Fibroblast of lung (primary cell): ENCODE data around the gene XPO6. TPM values are rescaled to one million over a fixed set of nuclear protein-coding genes. Genes with fewer than 3 reads are reported as not detected.
A peak's percentile ranks its signal among the peaks of the same experiment; 100 is the strongest.

Experiments used
- DNase-seq, 2 donors: peaks; one replicate each; pipeline versions ENCODE4 v3.0.0 to v3.0.0-alpha.2; 2010; ENCODE audit warnings: low read depth in 2 of 2
- H2AFZ ChIP-seq: 2 replicates; pipeline ENCODE4 v1.5.1; 2012; ENCODE audit warnings: low read length, control low read depth, inconsistent platforms
- H3K27ac ChIP-seq: 2 replicates; pipeline ENCODE4 v1.5.1; 2011; ENCODE audit warnings: low read length, control low read depth; ENCODE audit not compliant: insufficient read depth
- H3K27me3 ChIP-seq: 2 replicates; pipeline ENCODE4 v1.5.1; 2011; ENCODE audit warnings: mild to moderate bottlenecking, low read length; ENCODE audit not compliant: control insufficient read depth, insufficient read depth
- H3K36me3 ChIP-seq: 2 replicates; pipeline ENCODE4 v1.5.1; 2011; ENCODE audit warnings: low read length; ENCODE audit not compliant: control insufficient read depth, insufficient read depth
- H3K4me1 ChIP-seq: 2 replicates; pipeline ENCODE4 v1.5.1; 2011; ENCODE audit warnings: low read length; ENCODE audit not compliant: control insufficient read depth, insufficient read depth; ENCODE audit errors: extremely low read depth
- H3K4me2 ChIP-seq: 2 replicates; pipeline ENCODE4 v1.5.1; 2011; ENCODE audit warnings: low read length, control low read depth; ENCODE audit not compliant: insufficient read depth; ENCODE audit errors: extremely low read depth
- H3K4me3 ChIP-seq, 4 experiments: fragments of 200-600 bp in 1 of 4; sonication (generic) in 1 of 4; replicated peaks in 1 of 4; 2 replicates each; pipeline ENCODE4 v1.5.1; 2011 to 2016; ENCODE audit warnings: low read length in 4 of 4, low read depth in 3 of 4, mild to moderate bottlenecking in 3 of 4, control low read depth in 2 of 4, inconsistent platforms in 1 of 4, mixed read lengths in 1 of 4; ENCODE audit not compliant: insufficient read depth in 1 of 4; ENCODE audit errors: control extremely low read depth in 1 of 4
- H3K79me2 ChIP-seq: 2 replicates; pipeline ENCODE4 v1.5.1; 2012; ENCODE audit warnings: mild to moderate bottlenecking, low read length, inconsistent platforms; ENCODE audit not compliant: control insufficient read depth, insufficient read depth
- H3K9ac ChIP-seq: 2 replicates; pipeline ENCODE4 v1.5.1; 2011; ENCODE audit warnings: mild to moderate bottlenecking, low read length, control low read depth; ENCODE audit not compliant: insufficient read depth
- H3K9me3 ChIP-seq: 2 replicates; pipeline ENCODE4 v1.5.1; 2012; ENCODE audit warnings: low read depth, low read length; ENCODE audit not compliant: control insufficient read depth, insufficient read depth
- H4K20me1 ChIP-seq: 2 replicates; pipeline ENCODE4 v1.5.1; 2011; ENCODE audit warnings: low read length; ENCODE audit not compliant: control insufficient read depth, insufficient read depth; ENCODE audit errors: extremely low read depth
- EZH2 ChIP-seq: IDR thresholded peaks from 2 replicates; pipeline ENCODE4 v1.5.1; 2012; ENCODE audit warnings: low read length, control low read depth, mild to moderate bottlenecking; ENCODE audit errors: missing control alignments
- polyA plus RNA-seq, 2 donors: library from polyadenylated mRNA; depleted of rRNA in 1 of 2; stranded (reverse) in 1 of 2; unstranded in 1 of 2; fragments of >200 nt; gene quantifications; 2 replicates each; pipeline ENCODE4 v1.2.1, GENCODE V29; 2011 to 2012; ENCODE audit warnings: missing spikeins in 1 of 2
- total RNA-seq: library from RNA; depleted of rRNA; stranded (reverse); fragments of >200 nt; gene quantifications from 2 replicates; pipeline ENCODE4 v1.2.1, GENCODE V29; 2014
- TF ChIP-seq, protein P1 (sequence below), 2 donors: IDR thresholded peaks in 1 of 2; conservative IDR thresholded peaks in 1 of 2; 1 replicate in 1 of 2; 2 replicates in 1 of 2; pipeline ENCODE4 v1.5.1; 2011 to 2012; ENCODE audit warnings: low read length in 2 of 2, control low read depth in 1 of 2, inconsistent platforms in 1 of 2, low read depth in 1 of 2, mild to moderate bottlenecking in 1 of 2

Gene XPO6
- total and polyA plus RNA-seq, 2 donors (not counting 1 experiment from before 2014, with no cell fraction given), result 134 to 185 TPM

DNA sequence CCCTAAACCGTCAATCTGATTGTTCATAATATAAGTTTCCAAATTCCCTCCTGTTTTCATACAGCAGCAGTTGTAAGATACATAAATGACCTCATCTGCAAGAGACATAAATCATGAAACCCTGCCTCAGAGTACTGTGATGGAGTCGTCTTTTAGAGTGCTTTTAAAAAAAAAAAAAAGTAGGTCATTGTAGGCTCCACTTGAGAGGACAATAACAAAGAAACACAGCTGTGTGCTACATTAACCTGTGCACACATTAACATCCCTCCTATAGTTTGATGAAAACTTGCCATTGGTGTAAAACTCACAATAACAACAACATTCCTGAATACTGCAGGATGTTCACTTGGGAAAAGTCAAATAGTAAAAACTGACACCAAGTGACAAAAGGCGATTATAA is 56.5 kb downstream of the XPO6 start:
- Histone ChIP-seq H4K20me1 (no peaks in the 10 kb centered on the region), H3K36me3 (peaks cover 11% of the 10 kb centered on the region), H3K4me3 (no peak overlapping the region), H3K27me3 (no peaks in the 10 kb centered on the region), H2AFZ (no peak overlapping the region), H3K9ac (no peak overlapping the region), H3K4me1 (peaks cover 2% of the 10 kb centered on the region), H3K27ac (no peak overlapping the region), H3K9me3 (no peaks in the 10 kb centered on the region), H3K79me2 (peaks cover 25% of the 10 kb centered on the region), H3K4me2 (no peak overlapping the region)
- TF ChIP-seq, protein P1, sequence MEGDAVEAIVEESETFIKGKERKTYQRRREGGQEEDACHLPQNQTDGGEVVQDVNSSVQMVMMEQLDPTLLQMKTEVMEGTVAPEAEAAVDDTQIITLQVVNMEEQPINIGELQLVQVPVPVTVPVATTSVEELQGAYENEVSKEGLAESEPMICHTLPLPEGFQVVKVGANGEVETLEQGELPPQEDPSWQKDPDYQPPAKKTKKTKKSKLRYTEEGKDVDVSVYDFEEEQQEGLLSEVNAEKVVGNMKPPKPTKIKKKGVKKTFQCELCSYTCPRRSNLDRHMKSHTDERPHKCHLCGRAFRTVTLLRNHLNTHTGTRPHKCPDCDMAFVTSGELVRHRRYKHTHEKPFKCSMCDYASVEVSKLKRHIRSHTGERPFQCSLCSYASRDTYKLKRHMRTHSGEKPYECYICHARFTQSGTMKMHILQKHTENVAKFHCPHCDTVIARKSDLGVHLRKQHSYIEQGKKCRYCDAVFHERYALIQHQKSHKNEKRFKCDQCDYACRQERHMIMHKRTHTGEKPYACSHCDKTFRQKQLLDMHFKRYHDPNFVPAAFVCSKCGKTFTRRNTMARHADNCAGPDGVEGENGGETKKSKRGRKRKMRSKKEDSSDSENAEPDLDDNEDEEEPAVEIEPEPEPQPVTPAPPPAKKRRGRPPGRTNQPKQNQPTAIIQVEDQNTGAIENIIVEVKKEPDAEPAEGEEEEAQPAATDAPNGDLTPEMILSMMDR (conservative IDR thresholded peaks at IDR 0.05 in 1 of 2, IDR thresholded peaks at IDR 0.05 in 1 of 2; ENCODE audit: low read depth in 1 of 2, low read length in 2 of 2), result no peak
- TF ChIP-seq EZH2, result no peak
- peak in 1 of 2 donors; percentile 47 for DNase-seq

DNA sequence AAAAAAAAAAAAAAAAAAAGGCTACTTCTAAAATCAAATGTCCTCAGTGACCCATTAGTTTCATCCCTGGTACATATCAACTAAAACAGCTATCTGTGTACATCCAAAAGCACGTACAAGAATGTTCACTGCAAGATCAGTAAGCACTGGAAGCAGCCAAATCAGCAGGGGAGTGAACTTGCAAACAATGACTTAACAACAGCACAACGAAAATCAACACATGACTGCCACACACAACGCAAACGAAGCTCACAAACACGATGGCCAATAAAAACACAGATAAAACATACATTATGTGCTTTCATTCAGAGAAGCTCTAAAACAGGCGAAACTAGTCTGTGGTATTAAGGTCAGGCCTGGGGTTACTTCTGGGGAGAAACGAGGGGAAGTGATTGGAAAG is 60.6 kb downstream of the XPO6 start:
- Histone ChIP-seq H3K4me2 (no peak overlapping the region), H3K36me3 (peaks cover 18% of the 10 kb centered on the region), H3K9ac (no peak overlapping the region), H3K4me1 (no peaks in the 10 kb centered on the region), H2AFZ (no peak overlapping the region), H3K27ac (no peak overlapping the region), H3K27me3 (no peaks in the 10 kb centered on the region), H3K4me3 (no peak overlapping the region), H3K9me3 (no peaks in the 10 kb centered on the region), H4K20me1 (no peaks in the 10 kb centered on the region), H3K79me2 (peaks cover 9% of the 10 kb centered on the region)
- no peak for DNase-seq
- TF ChIP-seq, protein P1 (conservative IDR thresholded peaks at IDR 0.05 in 1 of 2, IDR thresholded peaks at IDR 0.05 in 1 of 2; ENCODE audit: low read depth in 1 of 2, low read length in 2 of 2), result no peak
- no peak for TF ChIP-seq EZH2

DNA sequence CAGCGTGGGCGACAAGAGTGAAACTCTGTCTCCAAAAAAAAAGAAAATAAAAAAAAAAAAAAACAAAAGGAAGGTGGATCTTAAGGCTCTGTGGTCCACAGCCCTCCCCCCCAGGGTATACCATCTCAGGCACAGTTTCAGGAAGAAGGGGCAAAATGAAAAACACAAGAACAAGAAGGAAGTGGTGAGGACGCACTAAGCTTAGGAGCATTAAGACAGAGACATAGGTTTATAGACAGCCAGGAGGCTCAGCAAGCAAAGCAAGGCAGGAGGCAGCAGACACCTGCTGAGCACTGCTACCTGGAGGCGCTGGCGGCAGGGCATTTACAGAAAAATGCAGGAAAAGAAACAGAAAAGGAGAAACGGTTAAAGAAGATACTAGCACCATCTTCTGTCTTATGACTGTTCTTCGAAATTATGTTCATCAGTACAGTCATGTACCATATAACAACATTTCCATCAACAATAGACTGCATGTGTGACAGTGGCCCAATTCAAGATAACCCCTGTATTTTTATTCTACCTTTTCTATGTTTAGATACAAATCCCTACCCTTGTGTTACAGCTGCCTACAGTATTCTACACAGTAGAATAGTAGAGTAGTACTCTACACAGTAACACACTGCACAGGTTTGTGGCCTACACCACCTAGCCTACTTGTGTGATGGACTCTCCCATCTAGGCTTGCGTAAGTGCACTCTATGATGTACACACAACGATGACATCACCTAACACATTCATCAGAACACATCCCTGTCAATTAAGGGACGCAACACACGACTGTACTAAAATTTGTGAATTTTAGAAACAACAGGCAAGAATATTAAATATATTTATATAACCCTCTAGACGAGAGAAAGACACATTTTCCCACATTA is 62.5 kb downstream of the XPO6 start:
- Histone ChIP-seq H3K27me3 (no peaks in the 10 kb centered on the region), H3K4me1 (no peaks in the 10 kb centered on the region), H3K27ac (no peak overlapping the region), H3K4me2 (no peak overlapping the region), H2AFZ (no peak overlapping the region), H3K36me3 (peaks cover 17% of the 10 kb centered on the region), H3K79me2 (peaks cover 9% of the 10 kb centered on the region), H4K20me1 (no peaks in the 10 kb centered on the region), H3K9me3 (no peaks in the 10 kb centered on the region), H3K9ac (no peak overlapping the region), H3K4me3 (no peak overlapping the region)
- TF ChIP-seq, protein P1 (conservative IDR thresholded peaks at IDR 0.05 in 1 of 2, IDR thresholded peaks at IDR 0.05 in 1 of 2; ENCODE audit: low read depth in 1 of 2, low read length in 2 of 2), result no peak
- no peak for TF ChIP-seq EZH2
- DNase-seq, result no peak
